ENCODE data around the gene HIRIP3. TPM values are rescaled to one million over a fixed set of nuclear protein-coding genes. Genes with fewer than 3 reads are reported as not detected.

Gene HIRIP3
- total and polyA plus RNA-seq, 8 donors: 1.8 to 14.8 (median 11.3) TPM

GRCh38 chr16:29986931-29987330, 8.5 kb downstream of the HIRIP3 start:
- H3K27ac ChIP-seq: no peak overlapping the region
- peaks cover 87 to 100% (median 100%) of the 10 kb centered on the region in 4 donors for H3K36me3 ChIP-seq
- no peak for DNase-seq
- peaks cover 0 to 6% (median 0%) of the 10 kb centered on the region in 4 donors for H3K4me1 ChIP-seq
- H3K27me3 ChIP-seq: no peaks in the 10 kb centered on the region
- intact Hi-C loops (cut with DNase I; ENCODE audit: low total_unique reads): no loop called here
- 88 to 100% (median 93%) methylated on average over 2 to 5 of the region's 5 CpGs for WGBS, 5 donors
- H3K9me3 ChIP-seq: no peaks in the 10 kb centered on the region
- TF ChIP-seq POLR2AphosphoS5 (IDR thresholded peaks at IDR 0.05) (no peak), EP300 (IDR thresholded peaks at IDR 0.05) (no peak), POLR2A (IDR thresholded peaks at IDR 0.05) (no peak), CTCF (IDR thresholded peaks at IDR 0.05) (no peak)
- no peak overlapping the region for H3K4me3 ChIP-seq

- TF ChIP-seq POLR2A (IDR thresholded peaks at IDR 0.05) (no peak), CTCF (IDR thresholded peaks at IDR 0.05) (no peak), EP300 (IDR thresholded peaks at IDR 0.05) (no peak), POLR2AphosphoS5 (IDR thresholded peaks at IDR 0.05) (no peak)
- H3K9me3 ChIP-seq: no peaks in the 10 kb centered on the region
- no peak overlapping the region for H3K4me3 ChIP-seq
- DNase-seq: no peak
- H3K4me1 ChIP-seq: peaks cover 0 to 6% (median 0%) of the 10 kb centered on the region in 4 donors
- H3K36me3 ChIP-seq: peaks cover 88 to 100% (median 100%) of the 10 kb centered on the region in 4 donors
- intact Hi-C loops (cut with DNase I; ENCODE audit: low total_unique reads): no loop called here
- H3K27me3 ChIP-seq: no peaks in the 10 kb centered on the region
- 80 to 98% (median 94%) methylated on average over 10 to 20 of the region's 20 CpGs for WGBS, 5 donors
- H3K27ac ChIP-seq: no peak overlapping the region
Measured at GRCh38 chr16:29986231-29986630, 9.2 kb downstream of the HIRIP3 start.

GRCh38 chr16:29985271-29985811, 10.1 kb downstream of the HIRIP3 start:
- no peaks in the 10 kb centered on the region for H3K9me3 ChIP-seq
- DNase-seq: no peak
- peaks cover 86 to 100% (median 100%) of the 10 kb centered on the region in 4 donors for H3K36me3 ChIP-seq
- H3K27ac ChIP-seq: no peak overlapping the region
- intact Hi-C loops (cut with DNase I; ENCODE audit: low total_unique reads): no loop called here
- no peak overlapping the region for H3K4me3 ChIP-seq
- 93 to 96% (median 94%) methylated on average over 28 of the region's 28 CpGs for WGBS, 5 donors
- peaks cover 0 to 11% (median 0%) of the 10 kb centered on the region in 4 donors for H3K4me1 ChIP-seq
- no peaks in the 10 kb centered on the region for H3K27me3 ChIP-seq
- TF ChIP-seq EP300 (IDR thresholded peaks at IDR 0.05) (no peak), POLR2A (IDR thresholded peaks at IDR 0.05) (no peak), POLR2AphosphoS5 (IDR thresholded peaks at IDR 0.05) (no peak), CTCF (IDR thresholded peaks at IDR 0.05) (no peak)

- Histone ChIP-seq H3K9me3 (no peaks in the 10 kb centered on the region), H3K27ac (no peak overlapping the region), H3K27me3 (no peaks in the 10 kb centered on the region), H3K4me1 (peaks cover 0 to 16% (median 0%) of the 10 kb centered on the region in 4 donors), H3K36me3 (peaks cover 89 to 100% (median 100%) of the 10 kb centered on the region in 4 donors), H3K4me3 (no peak overlapping the region)
- TF ChIP-seq EP300 (IDR thresholded peaks at IDR 0.05): no peak
- TF ChIP-seq POLR2A (IDR thresholded peaks at IDR 0.05): no peak
- no peak for TF ChIP-seq POLR2AphosphoS5 (IDR thresholded peaks at IDR 0.05)
- TF ChIP-seq CTCF (IDR thresholded peaks at IDR 0.05): no peak
- 87 to 93% (median 91%) methylated on average over 5 of the region's 5 CpGs for WGBS, 5 donors
- intact Hi-C loops (cut with DNase I; ENCODE audit: low total_unique reads): no loop called here
- DNase-seq: no peak
Measured at GRCh38 chr16:29984764-29985147, 10.7 kb downstream of the HIRIP3 start.

All from stomach (tissue), 9 donors.